Transverse colon (tissue), 4 donors: Measurements from ENCODE around the gene BNIP5. TPM values are rescaled to one million over a fixed set of nuclear protein-coding genes. Genes with fewer than 3 reads are reported as not detected.

Source experiments
- DNase-seq: peaks from one replicate; pipeline ENCODE4 v3.0.0-alpha.2; 2019
- H3K27ac ChIP-seq, 4 donors: fragments of 200-600 bp; sonication (generic); 2 replicates each; pipeline ENCODE4 v1.5.1; 2016 to 2018; ENCODE audit warnings: inconsistent platforms in 4 of 4
- H3K27me3 ChIP-seq: fragments of 200-600 bp; sonication (generic); 2 replicates; pipeline ENCODE4 v1.5.1; 2017; ENCODE audit warnings: inconsistent platforms
- H3K36me3 ChIP-seq, 4 donors: fragments of 200-600 bp; sonication (generic); 2 replicates each; pipeline ENCODE4 v1.5.1; 2017 to 2019; ENCODE audit warnings: inconsistent platforms in 4 of 4
- H3K4me1 ChIP-seq, 4 donors: fragments of 200-600 bp; sonication (generic); 2 replicates each; pipeline ENCODE4 v1.5.1; 2017 to 2020; ENCODE audit warnings: inconsistent platforms in 4 of 4
- H3K4me3 ChIP-seq, 4 donors: fragments of 200-600 bp; sonication (generic); 1 replicate in 1 of 4; 2 replicates in 3 of 4; pipeline versions ENCODE4 v1.5.1 to v1.6.1; 2017 to 2019; ENCODE audit warnings: inconsistent platforms in 4 of 4
- H3K9me3 ChIP-seq, 2 donors: fragments of 200-600 bp; sonication (generic); 2 replicates each; pipeline ENCODE4 v1.5.1; 2017 to 2019; ENCODE audit warnings: inconsistent platforms in 2 of 2
- CTCF ChIP-seq, 5 experiments: fragments of 200-600 bp in 3 of 5; fragments of 450-650 bp in 2 of 5; sonication (generic) in 3 of 5; IDR thresholded peaks; 1 replicate in 2 of 5; 2 replicates in 3 of 5; pipeline ENCODE4 v1.5.1; 2016 to 2017; ENCODE audit warnings: antibody characterized with exemption in 5 of 5, inconsistent platforms in 3 of 5, mild to moderate bottlenecking in 2 of 5, moderate library complexity in 1 of 5
- EP300 ChIP-seq: sonication (generic); formaldehyde crosslinking; IDR thresholded peaks from one replicate; pipeline ENCODE4 v1.6.1; 2017; ENCODE audit warnings: antibody characterized with exemption, low read depth
- POLR2A ChIP-seq: fragments of 450-650 bp; IDR thresholded peaks from one replicate; pipeline ENCODE4 v1.6.1; 2016; ENCODE audit warnings: antibody characterized with exemption, mild to moderate bottlenecking, moderate library complexity
- POLR2AphosphoS5 ChIP-seq, 3 donors: sonication (generic); formaldehyde crosslinking; IDR thresholded peaks; one replicate each; pipeline ENCODE4 v1.6.1; 2016; ENCODE audit warnings: antibody characterized with exemption in 3 of 3
- WGBS, 2 donors: methylation state at CpG; one replicate each; pipeline ENCODE4 v1.1.5; 2018; ENCODE audit warnings: low coverage in 1 of 2; 5-methylcytosine and 5-hydroxymethylcytosine counted together
- in situ Hi-C, 4 donors: fragments of 200-750 bp; cut with MboI; loops; one replicate each; pipeline versions ENCODE4 v1.15.0 to v1.15.1; 2017; ENCODE audit warnings: low sequenced_read_pairs in 3 of 4, low pct_ligation_motif_present in 1 of 4, low pct_unique_long_range_greater_than_20kb in 1 of 4
- intact Hi-C: fragments of 100-400 bp; cut with DNase I; formaldehyde crosslinking; loops from one replicate; pipeline ENCODE4 v1.15.1; 2023; ENCODE audit warnings: low total_unique reads
- total RNA-seq, 4 donors: library from RNA; depleted of rRNA; stranded (reverse); fragments of >200 nt; gene quantifications; one replicate each; pipeline ENCODE4 v1.1.0, GENCODE V29; 2016

The BNIP5 gene
- total RNA-seq, 4 donors from 2014 or later = 6.0 to 23.6 (median 14.1) TPM

GRCh38 chr6:36283608-36284007, 53.1 kb downstream of the BNIP5 start:
- TF ChIP-seq POLR2AphosphoS5 (IDR thresholded peaks at IDR 0.05) (no peak), POLR2A (no peak), CTCF (IDR thresholded peaks at IDR 0.05) (no peak), EP300 (no peak)
- Histone ChIP-seq H3K27ac (no peak overlapping the region), H3K4me3 (no peak overlapping the region), H3K27me3 (peaks cover 35% of the 10 kb centered on the region), H3K4me1 (no peaks in the 10 kb centered on the region), H3K36me3 (no peaks in the 10 kb centered on the region), H3K9me3 (no peaks in the 10 kb centered on the region)
- intact Hi-C loops (no loop called here), in situ Hi-C loops (no loop called here)
- DNase-seq = no peak
- 86 to 100% methylated on average over 1 of the region's 1 CpG for WGBS, 2 donors

DNA sequence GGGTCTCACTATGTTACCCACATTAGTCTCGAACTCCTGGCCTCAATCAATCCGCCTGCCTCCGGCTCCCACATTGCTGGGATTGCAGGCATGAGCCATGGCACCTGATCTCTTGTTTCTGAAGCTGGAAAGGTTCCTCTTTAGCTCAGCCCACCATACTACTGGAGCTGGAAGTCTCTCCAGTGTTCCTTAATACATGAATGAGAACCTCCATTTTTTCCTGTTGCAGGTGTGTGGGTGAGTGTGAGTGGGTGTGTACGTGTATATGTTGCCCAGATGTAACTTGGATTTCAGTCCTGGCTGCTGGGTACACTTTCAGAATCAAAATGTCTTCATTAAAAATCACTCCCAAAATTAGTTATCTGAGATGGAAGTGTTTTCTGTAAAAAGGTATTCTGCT, 55.7 kb downstream of the BNIP5 start:
- Histone ChIP-seq H3K27ac (no peak overlapping the region), H3K9me3 (no peaks in the 10 kb centered on the region), H3K4me1 (no peaks in the 10 kb centered on the region), H3K36me3 (no peaks in the 10 kb centered on the region), H3K27me3 (peaks cover 23% of the 10 kb centered on the region), H3K4me3 (no peak overlapping the region)
- no peak for DNase-seq
- 81 to 93% methylated on average over 3 to 4 of the region's 4 CpGs for WGBS, 2 donors
- TF ChIP-seq POLR2A = no peak
- TF ChIP-seq POLR2AphosphoS5 (IDR thresholded peaks at IDR 0.05) = no peak
- TF ChIP-seq CTCF (IDR thresholded peaks at IDR 0.05) = no peak
- TF ChIP-seq EP300 = no peak
- intact Hi-C loops (no loop called here), in situ Hi-C loops (no loop called here)

- no peak for DNase-seq
- Histone ChIP-seq H3K4me3 (no peak overlapping the region), H3K27me3 (peaks cover 18% of the 10 kb centered on the region), H3K4me1 (no peaks in the 10 kb centered on the region), H3K36me3 (no peaks in the 10 kb centered on the region), H3K9me3 (no peaks in the 10 kb centered on the region), H3K27ac (no peak overlapping the region)
- TF ChIP-seq EP300 = no peak
- TF ChIP-seq POLR2AphosphoS5 (IDR thresholded peaks at IDR 0.05) = no peak
- TF ChIP-seq CTCF (IDR thresholded peaks at IDR 0.05) = no peak
- no peak for TF ChIP-seq POLR2A
- intact Hi-C loops = no loop called here
- in situ Hi-C loops = no loop called here
- 63 to 83% methylated on average over 2 to 3 of the region's 3 CpGs for WGBS, 2 donors
Observed at GRCh38 chr6:36280467-36280866, 56.2 kb downstream of the BNIP5 start.

- in situ Hi-C loops = no loop called here
- H3K4me1 ChIP-seq = no peaks in the 10 kb centered on the region
- WGBS, 2 donors = 69 to 100% methylated on average over 1 to 2 of the region's 2 CpGs
- no peak overlapping the region for H3K4me3 ChIP-seq
- intact Hi-C loops = no loop called here
- H3K27me3 ChIP-seq = peaks cover 6% of the 10 kb centered on the region
- DNase-seq = no peak
- H3K9me3 ChIP-seq = no peaks in the 10 kb centered on the region
- no peak for TF ChIP-seq CTCF (IDR thresholded peaks at IDR 0.05)
- TF ChIP-seq POLR2A = no peak
- no peak for TF ChIP-seq EP300
- TF ChIP-seq POLR2AphosphoS5 (IDR thresholded peaks at IDR 0.05) = no peak
- no peak overlapping the region for H3K27ac ChIP-seq
- H3K36me3 ChIP-seq = no peaks in the 10 kb centered on the region
Observed at GRCh38 chr6:36277946-36278470, 58.7 kb downstream of the BNIP5 start.
